Coronary artery (tissue), 2 donors: ENCODE data around the gene ATP11A.

ENCODE experiments used
- DNase-seq: peaks from one replicate; pipeline ENCODE4 v3.0.0-alpha.2; 2017; ENCODE audit warnings: low spot score
- H3K27ac ChIP-seq, 2 donors: fragments of 200-600 bp; sonication (generic); one replicate each; pipeline ENCODE4 v1.5.1; 2016 to 2019
- H3K4me3 ChIP-seq: fragments of 200-600 bp; sonication (generic); 2 replicates; pipeline ENCODE4 v1.5.1; 2016; ENCODE audit warnings: mild to moderate bottlenecking, moderate library complexity
- CTCF ChIP-seq: fragments of 200-600 bp; sonication (generic); IDR thresholded peaks from one replicate; pipeline ENCODE4 v1.5.1; 2019; ENCODE audit warnings: antibody characterized with exemption

ATP11A gene

GRCh38 chr13:112849500-112849899, 159.7 kb downstream of the ATP11A start:
- H3K4me3 ChIP-seq = no peak overlapping the region
- no peak for DNase-seq
- H3K27ac ChIP-seq = no peak overlapping the region
- no peak for TF ChIP-seq CTCF

GRCh38 chr13:112850273-112850672, 160.4 kb downstream of the ATP11A start:
- no peak overlapping the region for H3K27ac ChIP-seq
- TF ChIP-seq CTCF = no peak
- no peak overlapping the region for H3K4me3 ChIP-seq
- no peak for DNase-seq

GRCh38 chr13:112851107-112852038, 161.5 kb downstream of the ATP11A start:
- no peak overlapping the region for H3K27ac ChIP-seq
- no peak overlapping the region for H3K4me3 ChIP-seq
- no peak for DNase-seq
- TF ChIP-seq CTCF = no peak

GRCh38 chr13:112852392-112852791, 162.6 kb downstream of the ATP11A start:
- TF ChIP-seq CTCF = no peak
- no peak overlapping the region for H3K4me3 ChIP-seq
- no peak for DNase-seq
- H3K27ac ChIP-seq = no peak overlapping the region

- DNase-seq = no peak
- Histone ChIP-seq H3K4me3 (no peak overlapping the region), H3K27ac (no peak overlapping the region)
- TF ChIP-seq CTCF = no peak
These were observed 163.0 kb downstream of the ATP11A start for GRCh38 chr13:112852808-112853207.

- H3K27ac ChIP-seq = no peak overlapping the region
- no peak overlapping the region for H3K4me3 ChIP-seq
- DNase-seq = no peak
- TF ChIP-seq CTCF = no peak
These were observed 164.5 kb downstream of the ATP11A start for GRCh38 chr13:112854321-112854720.

- TF ChIP-seq CTCF = no peak
- DNase-seq = no peak
- no peak overlapping the region for H3K27ac ChIP-seq
- H3K4me3 ChIP-seq = no peak overlapping the region
These were observed 166.0 kb downstream of the ATP11A start for GRCh38 chr13:112855859-112856258.
